Stimulated activated CD4-positive, alpha-beta T cell treated with anti-CD3 and anti-CD28 coated beads, Interleukin-15, amount 100 ng/mL, for 1 hour (primary cell): Measurements from ENCODE around the gene UGT1A10.
"Not testable (repeated sequence)": the region's sequence is repeated elsewhere in the genome, so short reads cannot be mapped to it uniquely, and the experiment has no call there.

Experiments
- DNase-seq, 2 donors: peaks; one replicate each; pipeline ENCODE4 v3.0.0-alpha.2; 2020; ENCODE audit warnings: low read depth in 1 of 2, low spot score in 1 of 2

UGT1A10 gene

GRCh38 chr2:233655043-233655442 lies 18.8 kb downstream of the UGT1A10 start:
- no peak for DNase-seq

- DNase-seq = not testable (repeated sequence)
Measured at GRCh38 chr2:233655943-233656342, 19.7 kb downstream of the UGT1A10 start.

- no peak for DNase-seq
Measured at GRCh38 chr2:233656443-233656842, 20.2 kb downstream of the UGT1A10 start.

- no peak for DNase-seq
Measured at GRCh38 chr2:233658610-233659009, 22.4 kb downstream of the UGT1A10 start.

- DNase-seq = no peak
Measured at GRCh38 chr2:233663911-233664310, 27.7 kb downstream of the UGT1A10 start.

GRCh38 chr2:233668605-233669260 lies 32.5 kb downstream of the UGT1A10 start:
- no peak for DNase-seq

GRCh38 chr2:233671290-233672161 lies 35.3 kb downstream of the UGT1A10 start, which contains the start of gene UGT1A9:
TSS of gene UGT1A9 (plus strand) at chr2:233671898. CDS start at chr2:233671935, 37 bp downstream.
- no peak for DNase-seq

GRCh38 chr2:233672886-233673285 lies 36.6 kb downstream of the UGT1A10 start:
- DNase-seq = no peak

- no peak for DNase-seq
Measured at GRCh38 chr2:233673896-233674295, 37.6 kb downstream of the UGT1A10 start.

GRCh38 chr2:233674314-233674713 lies 38.1 kb downstream of the UGT1A10 start:
- DNase-seq = no peak

GRCh38 chr2:233674995-233675394 lies 38.7 kb downstream of the UGT1A10 start:
- no peak for DNase-seq

- DNase-seq = no peak
Measured at GRCh38 chr2:233676046-233676445, 39.8 kb downstream of the UGT1A10 start.

GRCh38 chr2:233679196-233679595 lies 42.9 kb downstream of the UGT1A10 start:
- DNase-seq = no peak

GRCh38 chr2:233680361-233681045 lies 44.3 kb downstream of the UGT1A10 start:
- DNase-seq = no peak

GRCh38 chr2:233681521-233682099 lies 45.4 kb downstream of the UGT1A10 start, which contains the start of gene UGT1A7:
TSS of gene UGT1A7 (plus strand) at chr2:233681901. CDS start at chr2:233681938, 37 bp downstream.
- no peak for DNase-seq

GRCh38 chr2:233684640-233685039 lies 48.4 kb downstream of the UGT1A10 start:
- no peak for DNase-seq

- DNase-seq = no peak
Measured at GRCh38 chr2:233686928-233687327, 50.7 kb downstream of the UGT1A10 start.

GRCh38 chr2:233688341-233688740 lies 52.1 kb downstream of the UGT1A10 start:
- DNase-seq = no peak

GRCh38 chr2:233689031-233689430 lies 52.8 kb downstream of the UGT1A10 start:
- DNase-seq = no peak

- no peak for DNase-seq
Measured at GRCh38 chr2:233689501-233689900, 53.3 kb downstream of the UGT1A10 start.

- no peak for DNase-seq
Measured at GRCh38 chr2:233690444-233690843, 54.2 kb downstream of the UGT1A10 start.
